Panc1 (cell line): ENCODE data around the gene CTNND2. TPM values are rescaled to one million over a fixed set of nuclear protein-coding genes. Genes with fewer than 3 reads are reported as not detected.

Experiments
- ATAC-seq: fragments of 200-7000 bp; cut with Tn5 transposase; 2 replicates; pipeline ENCODE4 v1.9.1; 2020; ENCODE audit warnings: mild to moderate bottlenecking, moderate library complexity
- BruUV-seq: library from RNA; stranded (reverse); fragments of 400-500 nt; replicated peaks from 2 replicates; lab custom pipeline; 2021; lab: Mats Ljungman, UMichigan
- CTCF ChIA-PET: fragments of 300-600 bp; sonication (Branson Sonifier 250); formaldehyde crosslinking; loops from one replicate; lab custom pipeline; 2022; ENCODE audit warnings: antibody characterized with exemption; lab: Charles Lee
- POLR2A ChIA-PET: fragments of 300-600 bp; sonication (Branson Sonifier 250); formaldehyde crosslinking; loops from one replicate; lab custom pipeline; 2022; ENCODE audit warnings: antibody characterized with exemption; lab: Charles Lee
- DNase-seq: peaks from one replicate; pipeline ENCODE4 v3.0.0-alpha.2; 2010; ENCODE audit warnings: low read depth, low spot score
- H3K27ac ChIP-seq: 2 replicates; pipeline ENCODE4 v1.5.1; 2011; ENCODE audit warnings: mild to moderate bottlenecking, low read length, inconsistent platforms
- H3K27me3 ChIP-seq: fragments of 200-500 bp; sonication (Bioruptor generic); 2 replicates; pipeline ENCODE4 v1.6.0; 2014; ENCODE audit warnings: low read length, inconsistent platforms; ENCODE audit not compliant: control insufficient read depth, insufficient read depth
- H3K36me3 ChIP-seq: fragments of 200-500 bp; sonication (Bioruptor generic); 2 replicates; pipeline ENCODE4 v1.5.1; 2014; ENCODE audit warnings: inconsistent platforms, mild to moderate bottlenecking, low read length, moderate library complexity; ENCODE audit not compliant: control insufficient read depth, insufficient read depth
- H3K4me1 ChIP-seq: 2 replicates; pipeline ENCODE4 v1.5.1; 2011; ENCODE audit warnings: inconsistent platforms, mild to moderate bottlenecking, low read length, moderate library complexity; ENCODE audit not compliant: control insufficient read depth, insufficient read depth
- H3K4me3 ChIP-seq, 2 experiments: 2 replicates each; pipeline ENCODE4 v1.5.1; 2011 to 2012; ENCODE audit warnings: low read depth in 2 of 2, low read length in 2 of 2, mild to moderate bottlenecking in 2 of 2, inconsistent platforms in 1 of 2, moderate library complexity in 1 of 2
- H3K9me3 ChIP-seq: fragments of 200-500 bp; sonication (Bioruptor generic); 2 replicates; pipeline ENCODE4 v1.5.1; 2014; ENCODE audit warnings: low read depth, mild to moderate bottlenecking, inconsistent platforms, low read length, moderate library complexity; ENCODE audit not compliant: control insufficient read depth, insufficient read depth
- SIN3A ChIP-seq: IDR thresholded peaks from 2 replicates; pipeline ENCODE4 v1.6.1; 2012; ENCODE audit warnings: low read depth, mild to moderate bottlenecking, low read length, moderate library complexity, borderline replicate concordance; ENCODE audit not compliant: insufficient read depth
- TCF7L2 ChIP-seq: IDR thresholded peaks from 2 replicates; pipeline ENCODE4 v1.6.1; 2011; ENCODE audit warnings: mild to moderate bottlenecking, low read depth, low read length, inconsistent platforms
- in situ Hi-C: cut with HindIII; loops from 2 replicates; pipeline ENCODE4 v1.10.0; 2016; ENCODE audit warnings: low sequenced_read_pairs, low pct_unique_long_range_greater_than_20kb
- intact Hi-C: fragments of 100-400 bp; cut with micrococcal nuclease; formaldehyde crosslinking; loops from one replicate; pipeline ENCODE4 v1.10.0; 2022; ENCODE audit not compliant: unreplicated experiment
- total RNA-seq: library from RNA; stranded (reverse); gene quantifications from one replicate; pipeline ENCODE4 v1.2.1, GENCODE V29; 2021; ENCODE audit not compliant: unreplicated experiment
- TF ChIP-seq, protein P1 (sequence below), 2 experiments: IDR thresholded peaks; 2 replicates each; pipeline ENCODE4 v1.6.1; 2011 to 2012; ENCODE audit warnings: low read depth in 2 of 2, control low read depth in 1 of 2, low read length in 1 of 2, mild to moderate bottlenecking in 1 of 2, moderate library complexity in 1 of 2; ENCODE audit not compliant: insufficient read depth in 1 of 2
- TF ChIP-seq, protein P2 (sequence below): fragments of 450-650 bp; IDR thresholded peaks from 2 replicates; pipeline ENCODE4 v1.5.1; 2017; ENCODE audit warnings: mild to moderate bottlenecking

The CTNND2 gene
- total RNA-seq, 1 experiment from 2014 or later: 1.0 TPM

GRCh38 chr5:11148810-11149539 is 755.3 kb downstream of the CTNND2 start:
- ATAC-seq (no peak), DNase-seq (no peak)
- intact Hi-C loops: no loop called here
- H3K27me3 ChIP-seq: peaks cover 3% of the 10 kb centered on the region
- H3K9me3 ChIP-seq: no peaks in the 10 kb centered on the region
- BruUV-seq: no TSS peak
- H3K4me3 ChIP-seq: no peak overlapping the region
- no peaks in the 10 kb centered on the region for H3K36me3 ChIP-seq
- no peaks in the 10 kb centered on the region for H3K4me1 ChIP-seq
- ChIA-PET CTCF (no interaction called here), POLR2A (no interaction called here)
- H3K27ac ChIP-seq: no peak overlapping the region
- in situ Hi-C loops: no loop called here
- TF ChIP-seq, protein P1, sequence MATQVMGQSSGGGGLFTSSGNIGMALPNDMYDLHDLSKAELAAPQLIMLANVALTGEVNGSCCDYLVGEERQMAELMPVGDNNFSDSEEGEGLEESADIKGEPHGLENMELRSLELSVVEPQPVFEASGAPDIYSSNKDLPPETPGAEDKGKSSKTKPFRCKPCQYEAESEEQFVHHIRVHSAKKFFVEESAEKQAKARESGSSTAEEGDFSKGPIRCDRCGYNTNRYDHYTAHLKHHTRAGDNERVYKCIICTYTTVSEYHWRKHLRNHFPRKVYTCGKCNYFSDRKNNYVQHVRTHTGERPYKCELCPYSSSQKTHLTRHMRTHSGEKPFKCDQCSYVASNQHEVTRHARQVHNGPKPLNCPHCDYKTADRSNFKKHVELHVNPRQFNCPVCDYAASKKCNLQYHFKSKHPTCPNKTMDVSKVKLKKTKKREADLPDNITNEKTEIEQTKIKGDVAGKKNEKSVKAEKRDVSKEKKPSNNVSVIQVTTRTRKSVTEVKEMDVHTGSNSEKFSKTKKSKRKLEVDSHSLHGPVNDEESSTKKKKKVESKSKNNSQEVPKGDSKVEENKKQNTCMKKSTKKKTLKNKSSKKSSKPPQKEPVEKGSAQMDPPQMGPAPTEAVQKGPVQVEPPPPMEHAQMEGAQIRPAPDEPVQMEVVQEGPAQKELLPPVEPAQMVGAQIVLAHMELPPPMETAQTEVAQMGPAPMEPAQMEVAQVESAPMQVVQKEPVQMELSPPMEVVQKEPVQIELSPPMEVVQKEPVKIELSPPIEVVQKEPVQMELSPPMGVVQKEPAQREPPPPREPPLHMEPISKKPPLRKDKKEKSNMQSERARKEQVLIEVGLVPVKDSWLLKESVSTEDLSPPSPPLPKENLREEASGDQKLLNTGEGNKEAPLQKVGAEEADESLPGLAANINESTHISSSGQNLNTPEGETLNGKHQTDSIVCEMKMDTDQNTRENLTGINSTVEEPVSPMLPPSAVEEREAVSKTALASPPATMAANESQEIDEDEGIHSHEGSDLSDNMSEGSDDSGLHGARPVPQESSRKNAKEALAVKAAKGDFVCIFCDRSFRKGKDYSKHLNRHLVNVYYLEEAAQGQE (IDR thresholded peaks at IDR 0.05; ENCODE audit: insufficient read depth in 1 of 2, low read depth in 2 of 2, low read length in 1 of 2): no peak
- TF ChIP-seq TCF7L2: no peak
- TF ChIP-seq, protein P2, sequence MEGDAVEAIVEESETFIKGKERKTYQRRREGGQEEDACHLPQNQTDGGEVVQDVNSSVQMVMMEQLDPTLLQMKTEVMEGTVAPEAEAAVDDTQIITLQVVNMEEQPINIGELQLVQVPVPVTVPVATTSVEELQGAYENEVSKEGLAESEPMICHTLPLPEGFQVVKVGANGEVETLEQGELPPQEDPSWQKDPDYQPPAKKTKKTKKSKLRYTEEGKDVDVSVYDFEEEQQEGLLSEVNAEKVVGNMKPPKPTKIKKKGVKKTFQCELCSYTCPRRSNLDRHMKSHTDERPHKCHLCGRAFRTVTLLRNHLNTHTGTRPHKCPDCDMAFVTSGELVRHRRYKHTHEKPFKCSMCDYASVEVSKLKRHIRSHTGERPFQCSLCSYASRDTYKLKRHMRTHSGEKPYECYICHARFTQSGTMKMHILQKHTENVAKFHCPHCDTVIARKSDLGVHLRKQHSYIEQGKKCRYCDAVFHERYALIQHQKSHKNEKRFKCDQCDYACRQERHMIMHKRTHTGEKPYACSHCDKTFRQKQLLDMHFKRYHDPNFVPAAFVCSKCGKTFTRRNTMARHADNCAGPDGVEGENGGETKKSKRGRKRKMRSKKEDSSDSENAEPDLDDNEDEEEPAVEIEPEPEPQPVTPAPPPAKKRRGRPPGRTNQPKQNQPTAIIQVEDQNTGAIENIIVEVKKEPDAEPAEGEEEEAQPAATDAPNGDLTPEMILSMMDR: no peak

- CTCF ChIA-PET: no interaction called here
- no peak for DNase-seq
- no peak for TF ChIP-seq TCF7L2
- TF ChIP-seq, protein P2: no peak
- no peak for TF ChIP-seq SIN3A
- TF ChIP-seq, protein P1 (IDR thresholded peaks at IDR 0.05; ENCODE audit: insufficient read depth in 1 of 2, low read depth in 2 of 2, low read length in 1 of 2): no peak
- in situ Hi-C loops: no loop called here
- intact Hi-C loops: no loop called here
- no TSS peak for BruUV-seq
- POLR2A ChIA-PET: no interaction called here
- Histone ChIP-seq H3K9me3 (no peaks in the 10 kb centered on the region), H3K27ac (no peak overlapping the region), H3K4me3 (no peak overlapping the region), H3K27me3 (no peaks in the 10 kb centered on the region), H3K36me3 (no peaks in the 10 kb centered on the region), H3K4me1 (no peaks in the 10 kb centered on the region)
- no peak for ATAC-seq
Measured at GRCh38 chr5:11146171-11146570, 758.1 kb downstream of the CTNND2 start.
